ENCODE data around the gene SLC9A9.
A peak's percentile ranks its signal among the peaks of the same experiment; 100 is the strongest.

SLC9A9 gene

GRCh38 chr3:143366672-143367071 is 481.6 kb downstream of the SLC9A9 start:
- Histone ChIP-seq H3K27me3 (ENCODE audit: insufficient read depth, poor library complexity, severe bottlenecking) (peaks cover 5% of the 10 kb centered on the region), H3K27ac (replicated peaks) (no peak overlapping the region), H3K4me3 (replicated peaks; ENCODE audit: insufficient read depth, low read length) (no peak overlapping the region)
- DNase-seq (ENCODE audit: low read depth in 1 of 2, low spot score in 1 of 2): no peak
- TF ChIP-seq REST (IDR thresholded peaks at IDR 0.05; ENCODE audit: insufficient replicate concordance, low read depth) (no peak), GABPA (IDR thresholded peaks at IDR 0.05; ENCODE audit: low read depth) (no peak), SPI1 (IDR thresholded peaks at IDR 0.05; ENCODE audit: borderline replicate concordance, low read depth) (no peak), CTCF (IDR thresholded peaks at IDR 0.05; ENCODE audit: insufficient read depth, low read length) (no peak)

GRCh38 chr3:143363949-143364348 is 484.3 kb downstream of the SLC9A9 start:
- no peak overlapping the region for H3K27ac ChIP-seq (replicated peaks)

GRCh38 chr3:143363276-143363675 is 485.0 kb downstream of the SLC9A9 start:
- TF ChIP-seq POLR2AphosphoS5 (IDR thresholded peaks at IDR 0.05; ENCODE audit: low read depth) (no peak), GABPA (IDR thresholded peaks at IDR 0.05; ENCODE audit: low read depth) (no peak), SPI1 (IDR thresholded peaks at IDR 0.05; ENCODE audit: borderline replicate concordance, low read depth) (no peak), REST (IDR thresholded peaks at IDR 0.05; ENCODE audit: insufficient replicate concordance, low read depth) (no peak), CTCF (IDR thresholded peaks at IDR 0.05; ENCODE audit: insufficient read depth, low read length) (no peak)
- Histone ChIP-seq H3K27me3 (ENCODE audit: insufficient read depth, poor library complexity, severe bottlenecking) (peaks cover 7% of the 10 kb centered on the region), H3K27ac (replicated peaks) (no peak overlapping the region), H3K4me3 (replicated peaks; ENCODE audit: insufficient read depth, low read length) (no peak overlapping the region)
- DNase-seq (ENCODE audit: low read depth in 1 of 2, low spot score in 1 of 2): no peak

More at GRCh38 chr3:143363949-143364348, 484.3 kb downstream of the SLC9A9 start:
- Histone ChIP-seq H3K27me3 (ENCODE audit: insufficient read depth, poor library complexity, severe bottlenecking) (peaks cover 5% of the 10 kb centered on the region), H3K4me3 (replicated peaks; ENCODE audit: insufficient read depth, low read length) (no peak overlapping the region)
- TF ChIP-seq SPI1 (IDR thresholded peaks at IDR 0.05; ENCODE audit: borderline replicate concordance, low read depth) (0 out of 2 replicates have a peak, but pooled peaks have one; percentile 12), REST (IDR thresholded peaks at IDR 0.05; ENCODE audit: insufficient replicate concordance, low read depth) (no peak)
- no peak for DNase-seq (ENCODE audit: low read depth in 1 of 2, low spot score in 1 of 2)

Measured in HL-60 (cell line).